HG02763 (cell line): ENCODE data around the gene SOCS4.
"Not testable (repeated sequence)": the region's sequence is repeated elsewhere in the genome, so short reads cannot be mapped to it uniquely, and the experiment has no call there.

Experiments used
- ATAC-seq: cut with Tn5 transposase; IDR thresholded peaks from one replicate; pipeline ENCODE4 v1.9.1; 2021; ENCODE audit warnings: mild to moderate bottlenecking, moderate library complexity; ENCODE audit not compliant: unreplicated experiment

Gene SOCS4

GRCh38 chr14:55051423-55052268 lies 24.6 kb downstream of the SOCS4 start, which contains the start of gene MAPK1IP1L:
Gene MAPK1IP1L (plus strand): TSS chr14:55051647. CDS start chr14:55061684, 10,037 bp downstream.
- peak; percentile 87 for ATAC-seq

- peak; percentile 8 for ATAC-seq
These were observed 25.4 kb downstream of the SOCS4 start for GRCh38 chr14:55052269-55052930.

- ATAC-seq: no peak
These were observed 26.0 kb downstream of the SOCS4 start for GRCh38 chr14:55053018-55053417.

GRCh38 chr14:55053500-55053899 lies 26.5 kb downstream of the SOCS4 start:
- ATAC-seq: no peak

GRCh38 chr14:55054098-55054497 lies 27.1 kb downstream of the SOCS4 start:
- ATAC-seq: no peak

- no peak for ATAC-seq
These were observed 30.9 kb downstream of the SOCS4 start for GRCh38 chr14:55057919-55058318.

- ATAC-seq: no peak
These were observed 32.3 kb downstream of the SOCS4 start for GRCh38 chr14:55059333-55059732.

- ATAC-seq: no peak
These were observed 35.7 kb downstream of the SOCS4 start for GRCh38 chr14:55062517-55063351.

GRCh38 chr14:55064896-55065295 lies 37.9 kb downstream of the SOCS4 start:
- not testable (repeated sequence) for ATAC-seq

- no peak for ATAC-seq
These were observed 38.4 kb downstream of the SOCS4 start for GRCh38 chr14:55065411-55065810.

- ATAC-seq: no peak
These were observed 39.2 kb downstream of the SOCS4 start for GRCh38 chr14:55066223-55066622.

- ATAC-seq: no peak
These were observed 44.0 kb downstream of the SOCS4 start for GRCh38 chr14:55070981-55071411.

- ATAC-seq: peak; percentile 35
These were observed 45.0 kb downstream of the SOCS4 start for GRCh38 chr14:55071870-55072640.

- ATAC-seq: no peak
These were observed 46.8 kb downstream of the SOCS4 start for GRCh38 chr14:55073856-55074255.

- ATAC-seq: peak; percentile 50
These were observed 47.6 kb downstream of the SOCS4 start for GRCh38 chr14:55074662-55075061.

- no peak for ATAC-seq
These were observed 48.7 kb downstream of the SOCS4 start for GRCh38 chr14:55075628-55076175.

- no peak for ATAC-seq
These were observed 50.4 kb downstream of the SOCS4 start for GRCh38 chr14:55077170-55078151.

GRCh38 chr14:55079961-55080360 lies 52.9 kb downstream of the SOCS4 start:
- not testable (repeated sequence) for ATAC-seq
